ENCODE measurements around the gene ETV6.

ETV6 gene

GRCh38 chr12:11884706-11885105 is 235.2 kb downstream of the ETV6 start:
- TF ChIP-seq, protein P1, sequence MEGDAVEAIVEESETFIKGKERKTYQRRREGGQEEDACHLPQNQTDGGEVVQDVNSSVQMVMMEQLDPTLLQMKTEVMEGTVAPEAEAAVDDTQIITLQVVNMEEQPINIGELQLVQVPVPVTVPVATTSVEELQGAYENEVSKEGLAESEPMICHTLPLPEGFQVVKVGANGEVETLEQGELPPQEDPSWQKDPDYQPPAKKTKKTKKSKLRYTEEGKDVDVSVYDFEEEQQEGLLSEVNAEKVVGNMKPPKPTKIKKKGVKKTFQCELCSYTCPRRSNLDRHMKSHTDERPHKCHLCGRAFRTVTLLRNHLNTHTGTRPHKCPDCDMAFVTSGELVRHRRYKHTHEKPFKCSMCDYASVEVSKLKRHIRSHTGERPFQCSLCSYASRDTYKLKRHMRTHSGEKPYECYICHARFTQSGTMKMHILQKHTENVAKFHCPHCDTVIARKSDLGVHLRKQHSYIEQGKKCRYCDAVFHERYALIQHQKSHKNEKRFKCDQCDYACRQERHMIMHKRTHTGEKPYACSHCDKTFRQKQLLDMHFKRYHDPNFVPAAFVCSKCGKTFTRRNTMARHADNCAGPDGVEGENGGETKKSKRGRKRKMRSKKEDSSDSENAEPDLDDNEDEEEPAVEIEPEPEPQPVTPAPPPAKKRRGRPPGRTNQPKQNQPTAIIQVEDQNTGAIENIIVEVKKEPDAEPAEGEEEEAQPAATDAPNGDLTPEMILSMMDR (IDR thresholded peaks at IDR 0.05; ENCODE audit: extremely low read depth, insufficient read depth, missing control alignments) = no peak
- no peak for DNase-seq (ENCODE audit: low spot score)
- in situ Hi-C loops (cut with MboI; ENCODE audit: low pct_unique_long_range_greater_than_20kb, low sequenced_read_pairs, unreplicated experiment) = no loop called here

- in situ Hi-C loops (cut with MboI; ENCODE audit: low pct_unique_long_range_greater_than_20kb, low sequenced_read_pairs, unreplicated experiment) = no loop called here
- TF ChIP-seq, protein P1 (IDR thresholded peaks at IDR 0.05; ENCODE audit: extremely low read depth, insufficient read depth, missing control alignments) = no peak
- no peak for DNase-seq (ENCODE audit: low spot score)
These were observed 236.0 kb downstream of the ETV6 start for GRCh38 chr12:11885261-11886038.

DNA sequence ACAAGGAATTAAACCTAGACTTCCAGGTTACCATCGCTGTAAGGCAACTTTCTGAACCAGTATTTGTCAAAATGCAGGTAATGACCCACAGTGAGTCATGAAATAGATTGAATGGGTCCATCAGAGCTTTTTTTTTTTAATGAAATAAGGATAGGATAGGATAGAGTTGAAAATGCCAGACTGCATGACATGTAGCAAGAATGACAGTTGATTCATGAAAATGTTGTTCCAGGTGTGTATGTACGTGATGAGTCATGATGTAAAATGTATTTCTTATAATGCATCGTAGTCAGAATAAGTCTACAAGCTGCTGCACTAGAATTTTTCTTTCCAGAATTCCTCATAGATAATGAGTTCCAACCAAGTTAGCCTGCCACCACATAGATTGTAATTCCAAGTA is 236.9 kb downstream of the ETV6 start:
- in situ Hi-C loops (cut with MboI; ENCODE audit: low pct_unique_long_range_greater_than_20kb, low sequenced_read_pairs, unreplicated experiment) = no loop called here
- TF ChIP-seq, protein P1 (IDR thresholded peaks at IDR 0.05; ENCODE audit: extremely low read depth, insufficient read depth, missing control alignments) = no peak
- no peak for DNase-seq (ENCODE audit: low spot score)

GRCh38 chr12:11888029-11888428 is 238.6 kb downstream of the ETV6 start:
- in situ Hi-C loops (cut with MboI; ENCODE audit: low pct_unique_long_range_greater_than_20kb, low sequenced_read_pairs, unreplicated experiment) = no loop called here
- TF ChIP-seq, protein P1 (IDR thresholded peaks at IDR 0.05; ENCODE audit: extremely low read depth, insufficient read depth, missing control alignments) = no peak
- no peak for DNase-seq (ENCODE audit: low spot score)

GRCh38 chr12:11891346-11891745 is 241.9 kb downstream of the ETV6 start:
- in situ Hi-C loops (cut with MboI; ENCODE audit: low pct_unique_long_range_greater_than_20kb, low sequenced_read_pairs, unreplicated experiment) = no loop called here
- TF ChIP-seq, protein P1 (IDR thresholded peaks at IDR 0.05; ENCODE audit: extremely low read depth, insufficient read depth, missing control alignments) = no peak

DNA sequence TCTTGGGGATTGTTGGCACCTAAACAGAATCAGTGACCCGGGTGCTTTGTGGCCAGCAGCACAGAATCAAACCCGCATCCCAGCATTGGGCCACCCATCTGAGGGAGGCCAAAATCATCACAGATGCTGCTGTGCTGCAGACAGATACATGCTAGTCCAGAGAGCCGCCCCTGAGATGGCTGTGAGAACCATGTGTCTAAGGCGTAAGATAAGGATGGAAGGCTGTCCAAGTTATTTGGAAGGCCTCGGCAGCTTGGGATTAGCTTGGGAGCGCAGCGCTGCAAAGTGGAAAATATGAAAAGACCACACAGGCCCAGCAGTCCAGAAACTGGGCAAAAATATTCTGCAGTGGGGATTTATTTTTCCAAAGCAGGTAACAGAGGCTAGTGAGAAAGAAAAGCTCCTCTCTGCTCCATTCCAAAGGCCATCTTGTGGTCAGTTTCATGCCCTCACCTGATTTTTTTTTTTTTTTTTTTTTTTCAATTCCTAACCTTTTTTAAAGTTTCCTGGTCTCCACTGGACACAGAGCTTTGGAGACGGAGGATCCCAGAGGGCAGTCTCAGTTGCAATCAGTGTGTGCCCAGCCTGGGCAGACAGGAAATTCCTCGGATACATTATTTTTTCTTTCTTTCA is 242.4 kb downstream of the ETV6 start:
- no peak for DNase-seq (ENCODE audit: low spot score)
- TF ChIP-seq, protein P1 (IDR thresholded peaks at IDR 0.05; ENCODE audit: extremely low read depth, insufficient read depth, missing control alignments) = no peak
- in situ Hi-C loops (cut with MboI; ENCODE audit: low pct_unique_long_range_greater_than_20kb, low sequenced_read_pairs, unreplicated experiment) = no loop called here

More at GRCh38 chr12:11891346-11891745, 241.9 kb downstream of the ETV6 start:
- DNase-seq (ENCODE audit: low spot score) = no peak
